Glutamatergic neuron (in vitro differentiated cells): Measurements from ENCODE around the gene YBEY. TPM values are rescaled to one million over a fixed set of nuclear protein-coding genes. Genes with fewer than 3 reads are reported as not detected.

Source experiments
- DNase-seq: peaks from one replicate; pipeline ENCODE4 v3.0.0; 2022
- H3K27ac Mint-ChIP-seq: one replicate; pipeline ENCODE4 v1.8.0; 2020; ENCODE audit warnings: mild to moderate bottlenecking, mixed read lengths, inconsistent platforms; ENCODE audit not compliant: unreplicated experiment
- H3K27me3 Mint-ChIP-seq: one replicate; pipeline ENCODE4 v1.8.0; 2020; ENCODE audit warnings: mild to moderate bottlenecking, moderate library complexity, mixed read lengths, inconsistent platforms; ENCODE audit not compliant: unreplicated experiment
- H3K36me3 Mint-ChIP-seq: one replicate; pipeline ENCODE4 v1.8.0; 2020; ENCODE audit warnings: mild to moderate bottlenecking, mixed read lengths, inconsistent platforms; ENCODE audit not compliant: unreplicated experiment
- H3K4me1 Mint-ChIP-seq: one replicate; pipeline ENCODE4 v1.8.0; 2020; ENCODE audit warnings: mild to moderate bottlenecking, low read depth, mixed read lengths, inconsistent platforms; ENCODE audit not compliant: unreplicated experiment
- H3K4me3 Mint-ChIP-seq: one replicate; pipeline ENCODE4 v1.8.0; 2020; ENCODE audit warnings: mild to moderate bottlenecking, mixed read lengths, inconsistent platforms; ENCODE audit not compliant: unreplicated experiment
- H3K9me3 Mint-ChIP-seq: one replicate; pipeline ENCODE4 v1.8.0; 2020; ENCODE audit warnings: mild to moderate bottlenecking, moderate library complexity, mixed read lengths, inconsistent platforms; ENCODE audit not compliant: unreplicated experiment
- total RNA-seq: library from RNA; stranded (reverse); fragmentation: NEBNext Ultra II Directional; extraction: Animal tissue kit (Norgen Biotek cat#: 25700); gene quantifications from one replicate; pipeline ENCODE4 v1.2.1, GENCODE V29; 2021; ENCODE audit not compliant: unreplicated experiment
- TF ChIP-seq, protein P1 (sequence below): fragments of 200-600 bp; sonication (generic); IDR thresholded peaks from one replicate; pipeline ENCODE4 v1.5.0; 2021; ENCODE audit not compliant: partially characterized antibody, unreplicated experiment

Gene YBEY
- total RNA-seq, 1 donor from 2014 or later, result 19.6 TPM

DNA sequence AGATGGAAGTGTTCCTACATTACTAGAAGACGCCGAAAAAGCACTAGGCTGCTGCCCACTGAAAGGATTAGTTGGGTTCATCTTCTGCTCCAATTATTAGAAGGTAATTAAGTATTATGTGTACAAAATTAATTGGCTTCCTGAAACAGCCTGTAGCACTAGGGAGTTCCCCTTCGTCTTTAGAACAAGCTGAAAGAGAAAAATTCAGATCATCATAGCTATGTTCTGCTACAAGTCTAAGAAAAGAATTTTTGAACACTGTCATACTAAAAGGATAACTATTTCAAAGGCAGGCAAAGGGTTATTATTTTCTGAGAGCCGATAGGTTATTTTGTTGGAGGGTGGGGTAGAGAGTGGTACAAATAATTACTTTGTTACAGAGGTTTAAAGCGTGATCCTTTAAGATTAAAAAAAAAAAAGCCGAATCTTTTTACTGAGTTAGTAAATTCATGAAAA is 908 bp upstream of the YBEY start, which contains the start of gene MCM3AP:
Gene MCM3AP, minus strand, starts transcription at position 406 of the 456 bp plus-strand sequence. Its CDS starts 325 bp downstream, at position 81.
- peaks cover 7% of the 10 kb centered on the region for H3K4me1 Mint-ChIP-seq
- TF ChIP-seq, protein P1, sequence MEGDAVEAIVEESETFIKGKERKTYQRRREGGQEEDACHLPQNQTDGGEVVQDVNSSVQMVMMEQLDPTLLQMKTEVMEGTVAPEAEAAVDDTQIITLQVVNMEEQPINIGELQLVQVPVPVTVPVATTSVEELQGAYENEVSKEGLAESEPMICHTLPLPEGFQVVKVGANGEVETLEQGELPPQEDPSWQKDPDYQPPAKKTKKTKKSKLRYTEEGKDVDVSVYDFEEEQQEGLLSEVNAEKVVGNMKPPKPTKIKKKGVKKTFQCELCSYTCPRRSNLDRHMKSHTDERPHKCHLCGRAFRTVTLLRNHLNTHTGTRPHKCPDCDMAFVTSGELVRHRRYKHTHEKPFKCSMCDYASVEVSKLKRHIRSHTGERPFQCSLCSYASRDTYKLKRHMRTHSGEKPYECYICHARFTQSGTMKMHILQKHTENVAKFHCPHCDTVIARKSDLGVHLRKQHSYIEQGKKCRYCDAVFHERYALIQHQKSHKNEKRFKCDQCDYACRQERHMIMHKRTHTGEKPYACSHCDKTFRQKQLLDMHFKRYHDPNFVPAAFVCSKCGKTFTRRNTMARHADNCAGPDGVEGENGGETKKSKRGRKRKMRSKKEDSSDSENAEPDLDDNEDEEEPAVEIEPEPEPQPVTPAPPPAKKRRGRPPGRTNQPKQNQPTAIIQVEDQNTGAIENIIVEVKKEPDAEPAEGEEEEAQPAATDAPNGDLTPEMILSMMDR, result no peak
- H3K27me3 Mint-ChIP-seq, result peaks cover 4% of the 10 kb centered on the region
- H3K4me3 Mint-ChIP-seq, result peak within 1 kb of the TSS; percentile 98
- DNase-seq, result no peak
- H3K9me3 Mint-ChIP-seq, result peaks cover 11% of the 10 kb centered on the region
- peak within 1 kb of the TSS; percentile 91 for H3K27ac Mint-ChIP-seq
- H3K36me3 Mint-ChIP-seq, result peaks cover 4% of the 10 kb centered on the region

DNA sequence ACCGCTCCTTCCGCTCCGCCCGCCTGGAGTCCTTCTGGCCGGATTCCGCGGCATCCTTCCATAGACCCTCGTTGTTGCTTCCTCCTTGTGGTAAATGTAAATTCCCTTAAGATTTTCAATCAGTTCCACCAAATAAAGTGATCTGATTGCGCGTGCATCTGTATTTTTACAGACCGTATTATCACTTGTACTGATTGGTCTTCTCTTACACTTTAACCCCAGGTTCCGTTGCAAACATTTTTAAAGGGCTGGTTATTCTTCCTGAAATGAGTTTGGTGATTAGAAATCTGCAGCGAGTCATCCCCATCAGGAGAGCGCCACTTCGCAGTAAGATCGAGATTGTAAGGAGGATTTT is 483 bp downstream of the YBEY start:
- peaks cover 4% of the 10 kb centered on the region for H3K36me3 Mint-ChIP-seq
- TF ChIP-seq, protein P1, result no peak

DNA sequence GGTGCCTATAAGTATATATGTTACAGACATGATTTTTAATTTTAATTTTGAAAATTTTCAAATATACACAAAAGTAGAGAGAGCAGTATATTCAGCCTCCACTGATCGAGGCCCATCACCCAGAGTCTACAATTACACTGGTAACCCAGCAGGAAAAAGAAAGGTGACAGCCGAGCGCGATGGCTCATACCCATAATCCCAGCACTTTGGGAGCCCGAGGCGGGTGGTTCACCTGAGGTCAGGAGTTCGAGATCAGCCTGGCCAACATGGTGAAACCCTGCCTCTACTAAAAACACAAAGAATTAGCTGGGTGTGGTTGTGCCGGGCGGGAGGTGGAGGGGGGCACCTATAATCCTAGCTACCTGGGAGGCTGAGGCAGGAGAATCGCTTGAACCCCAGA is 1.4 kb downstream of the YBEY start:
- Mint-ChIP-seq H3K4me1 (peaks cover 7% of the 10 kb centered on the region), H3K27ac (no peak overlapping the region), H3K27me3 (peaks cover 4% of the 10 kb centered on the region), H3K4me3 (peak overlapping the region; percentile 98), H3K36me3 (peaks cover 4% of the 10 kb centered on the region), H3K9me3 (peaks cover 11% of the 10 kb centered on the region)
- TF ChIP-seq, protein P1, result no peak
- no peak for DNase-seq

More for the DNA sequence above, 483 bp downstream of the YBEY start:
- no peak for DNase-seq
- Mint-ChIP-seq H3K4me1 (peaks cover 7% of the 10 kb centered on the region), H3K4me3 (peak overlapping the region; percentile 98), H3K27ac (peak overlapping the region; percentile 91), H3K9me3 (peaks cover 11% of the 10 kb centered on the region), H3K27me3 (peaks cover 4% of the 10 kb centered on the region)

DNA sequence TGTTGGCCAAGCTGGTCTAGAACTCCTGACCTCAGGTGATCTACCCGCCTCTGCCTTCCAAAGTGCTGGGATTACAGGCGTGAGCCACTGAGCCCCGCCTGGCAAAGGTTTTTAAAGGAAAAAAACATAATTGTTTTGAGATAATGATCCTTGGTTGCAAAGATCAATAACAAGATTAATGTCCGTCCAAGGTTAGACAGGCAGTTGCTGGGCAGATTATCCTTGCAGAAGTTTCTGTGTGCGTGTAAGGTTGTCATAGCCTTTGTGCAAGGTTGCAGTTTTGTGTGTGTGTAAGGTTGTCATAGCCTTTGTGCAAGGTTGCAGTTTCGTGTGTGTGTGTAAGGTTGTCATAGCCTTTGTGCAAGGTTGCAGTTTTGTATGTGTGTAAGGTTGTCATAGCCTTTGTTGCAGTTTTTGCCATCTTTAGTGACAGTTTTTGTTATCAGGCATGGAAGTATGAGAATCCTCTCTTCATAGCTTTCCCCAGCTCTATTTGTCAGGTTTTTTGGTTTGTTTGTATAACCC is 3.6 kb downstream of the YBEY start:
- TF ChIP-seq, protein P1, result no peak
- Mint-ChIP-seq H3K36me3 (no peaks in the 10 kb centered on the region), H3K4me1 (peaks cover 7% of the 10 kb centered on the region), H3K27me3 (peaks cover 4% of the 10 kb centered on the region), H3K9me3 (peaks cover 11% of the 10 kb centered on the region), H3K27ac (no peak overlapping the region), H3K4me3 (no peak overlapping the region)
- no peak for DNase-seq

DNA sequence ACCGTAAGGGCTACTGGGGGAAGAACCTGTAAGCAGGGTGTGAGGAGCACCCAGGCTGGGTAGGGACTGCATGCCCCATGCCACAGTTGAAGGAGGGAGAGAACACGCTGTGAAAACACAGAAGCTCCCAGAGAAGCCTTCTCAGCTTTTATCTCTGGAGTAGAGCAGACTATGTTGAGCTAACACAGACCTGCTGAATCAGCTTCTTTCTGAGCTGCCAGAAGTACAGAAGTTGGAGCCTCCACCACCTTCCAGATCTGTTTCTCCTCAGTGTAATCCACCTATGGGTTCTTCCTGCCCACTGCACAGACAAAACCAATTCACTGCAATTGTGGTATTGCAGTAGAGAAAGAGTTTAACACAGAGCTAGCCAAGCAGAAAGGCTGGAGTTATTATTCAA is 5.4 kb downstream of the YBEY start:
- peaks cover 6% of the 10 kb centered on the region for H3K27me3 Mint-ChIP-seq
- no peak overlapping the region for H3K4me3 Mint-ChIP-seq
- no peak overlapping the region for H3K27ac Mint-ChIP-seq
- TF ChIP-seq, protein P1, result no peak
- peaks cover 4% of the 10 kb centered on the region for H3K9me3 Mint-ChIP-seq
- no peaks in the 10 kb centered on the region for H3K36me3 Mint-ChIP-seq
- H3K4me1 Mint-ChIP-seq, result peaks cover 2% of the 10 kb centered on the region
- no peak for DNase-seq
